ENCODE data around the gene PRRC2C. TPM values are rescaled to one million over a fixed set of nuclear protein-coding genes. Genes with fewer than 3 reads are reported as not detected.

Gene PRRC2C
- total RNA-seq, 1 experiment from 2014 or later = 136 TPM

DNA sequence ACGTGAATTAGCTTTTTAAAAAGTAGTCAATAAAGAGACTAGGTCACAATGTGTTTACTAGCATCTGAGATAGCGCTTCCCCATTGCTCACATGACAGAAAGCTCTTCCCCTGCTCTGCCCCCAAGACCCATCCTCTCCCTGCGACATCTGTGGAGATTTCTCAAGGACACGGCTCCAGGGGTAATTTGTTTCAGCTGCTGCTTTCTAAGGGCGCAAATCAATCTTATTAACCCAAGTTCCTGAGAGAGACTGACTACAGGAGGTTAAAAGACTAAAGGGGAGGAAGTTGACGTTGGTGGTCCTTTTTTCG lies 136.8 kb downstream of the PRRC2C start, which contains the start of gene MYOCOS:
Gene MYOCOS (plus strand): TSS at position 92 of the 311 bp plus-strand sequence. CDS start 1,641 bp downstream, outside the sequence.
- no peaks in the 10 kb centered on the region for H4K20me1 ChIP-seq (ENCODE audit: insufficient read depth)
- H3K79me2 ChIP-seq (ENCODE audit: low read depth) = no peaks in the 10 kb centered on the region
- no peaks in the 10 kb centered on the region for H3K9me2 ChIP-seq (ENCODE audit: insufficient read depth)
- H3K9me3 ChIP-seq (ENCODE audit: insufficient read depth, low read depth) = no peaks in the 10 kb centered on the region
- no peaks in the 10 kb centered on the region for H3K4me1 ChIP-seq (replicated peaks; ENCODE audit: insufficient read depth)
- H3K27ac ChIP-seq = no peak within 1 kb of the TSS
- no peaks in the 10 kb centered on the region for H3F3A ChIP-seq (ENCODE audit: insufficient read depth, low read depth)
- ChIA-PET POLR2A (ENCODE audit: unreplicated experiment) (no interaction called here), CTCF (no interaction called here)
- no peak within 1 kb of the TSS for H3K4me3 ChIP-seq
- intact Hi-C loops (cut with micrococcal nuclease; ENCODE audit: unreplicated experiment) = no loop called here
- no peak within 1 kb of the TSS for H2AFZ ChIP-seq
- no peaks in the 10 kb centered on the region for H3K27me3 ChIP-seq (ENCODE audit: insufficient read depth, low read depth)
- H3K4me2 ChIP-seq = no peak within 1 kb of the TSS
- no peak for TF ChIP-seq EZH2 (IDR thresholded peaks at IDR 0.05; ENCODE audit: low read depth)
- TF ChIP-seq, protein P1, sequence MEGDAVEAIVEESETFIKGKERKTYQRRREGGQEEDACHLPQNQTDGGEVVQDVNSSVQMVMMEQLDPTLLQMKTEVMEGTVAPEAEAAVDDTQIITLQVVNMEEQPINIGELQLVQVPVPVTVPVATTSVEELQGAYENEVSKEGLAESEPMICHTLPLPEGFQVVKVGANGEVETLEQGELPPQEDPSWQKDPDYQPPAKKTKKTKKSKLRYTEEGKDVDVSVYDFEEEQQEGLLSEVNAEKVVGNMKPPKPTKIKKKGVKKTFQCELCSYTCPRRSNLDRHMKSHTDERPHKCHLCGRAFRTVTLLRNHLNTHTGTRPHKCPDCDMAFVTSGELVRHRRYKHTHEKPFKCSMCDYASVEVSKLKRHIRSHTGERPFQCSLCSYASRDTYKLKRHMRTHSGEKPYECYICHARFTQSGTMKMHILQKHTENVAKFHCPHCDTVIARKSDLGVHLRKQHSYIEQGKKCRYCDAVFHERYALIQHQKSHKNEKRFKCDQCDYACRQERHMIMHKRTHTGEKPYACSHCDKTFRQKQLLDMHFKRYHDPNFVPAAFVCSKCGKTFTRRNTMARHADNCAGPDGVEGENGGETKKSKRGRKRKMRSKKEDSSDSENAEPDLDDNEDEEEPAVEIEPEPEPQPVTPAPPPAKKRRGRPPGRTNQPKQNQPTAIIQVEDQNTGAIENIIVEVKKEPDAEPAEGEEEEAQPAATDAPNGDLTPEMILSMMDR (conservative IDR thresholded peaks at IDR 0.05) = no peak
- DNase-seq = no peak
- H3K36me3 ChIP-seq (ENCODE audit: low read depth) = no peaks in the 10 kb centered on the region
- BruUV-seq (replicated peaks) = no TSS peak

DNA sequence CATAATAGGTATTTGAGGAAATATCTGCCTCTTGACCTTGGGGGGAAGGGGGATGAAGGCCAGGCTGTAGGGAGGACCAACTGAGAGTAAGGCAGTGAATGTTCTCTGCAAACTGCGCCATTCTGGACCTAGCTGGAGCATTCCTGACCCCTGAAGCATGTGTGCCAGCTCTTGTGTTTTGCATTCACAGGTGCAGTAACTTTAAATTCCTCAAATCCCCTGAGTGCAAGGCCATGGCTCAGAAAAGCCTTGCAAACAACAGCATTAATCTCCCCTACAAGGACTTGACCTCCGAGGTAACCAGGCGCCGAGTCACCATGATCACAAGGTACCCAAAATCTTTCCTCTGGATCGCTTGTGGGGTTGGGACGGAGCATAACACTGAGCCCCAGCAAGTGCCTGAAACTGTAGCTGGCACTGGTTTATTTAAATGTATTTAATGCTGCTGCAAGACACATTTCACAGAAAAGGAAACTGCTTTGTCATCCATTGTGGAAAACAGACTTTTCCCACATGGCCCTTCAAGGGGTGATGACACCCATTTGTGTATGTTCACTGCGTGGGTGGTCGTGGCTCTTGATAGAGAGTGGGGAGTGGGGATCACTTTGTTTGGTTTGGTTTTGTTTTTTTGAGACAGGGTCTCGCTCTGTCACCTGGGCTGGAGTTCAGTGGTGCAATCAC lies 138.5 kb downstream of the PRRC2C start:
- no peak overlapping the region for H3K4me3 ChIP-seq
- H3K9me3 ChIP-seq (ENCODE audit: insufficient read depth, low read depth) = no peaks in the 10 kb centered on the region
- H3K9me2 ChIP-seq (ENCODE audit: insufficient read depth) = no peaks in the 10 kb centered on the region
- H3K27me3 ChIP-seq (ENCODE audit: insufficient read depth, low read depth) = no peaks in the 10 kb centered on the region
- no TSS peak for BruUV-seq (replicated peaks)
- no peak for TF ChIP-seq EZH2 (IDR thresholded peaks at IDR 0.05; ENCODE audit: low read depth)
- TF ChIP-seq, protein P1 (conservative IDR thresholded peaks at IDR 0.05) = no peak
- intact Hi-C loops (cut with micrococcal nuclease; ENCODE audit: unreplicated experiment) = no loop called here
- no peaks in the 10 kb centered on the region for H3K36me3 ChIP-seq (ENCODE audit: low read depth)
- no peaks in the 10 kb centered on the region for H3K79me2 ChIP-seq (ENCODE audit: low read depth)
- no peaks in the 10 kb centered on the region for H4K20me1 ChIP-seq (ENCODE audit: insufficient read depth)
- no peaks in the 10 kb centered on the region for H3K4me1 ChIP-seq (replicated peaks; ENCODE audit: insufficient read depth)
- no peak overlapping the region for H3K27ac ChIP-seq
- DNase-seq = no peak
- ChIA-PET POLR2A (ENCODE audit: unreplicated experiment) (no interaction called here), CTCF (no interaction called here)
- H3F3A ChIP-seq (ENCODE audit: insufficient read depth, low read depth) = no peaks in the 10 kb centered on the region
- H3K4me2 ChIP-seq = no peak overlapping the region
- no peak overlapping the region for H2AFZ ChIP-seq

DNA sequence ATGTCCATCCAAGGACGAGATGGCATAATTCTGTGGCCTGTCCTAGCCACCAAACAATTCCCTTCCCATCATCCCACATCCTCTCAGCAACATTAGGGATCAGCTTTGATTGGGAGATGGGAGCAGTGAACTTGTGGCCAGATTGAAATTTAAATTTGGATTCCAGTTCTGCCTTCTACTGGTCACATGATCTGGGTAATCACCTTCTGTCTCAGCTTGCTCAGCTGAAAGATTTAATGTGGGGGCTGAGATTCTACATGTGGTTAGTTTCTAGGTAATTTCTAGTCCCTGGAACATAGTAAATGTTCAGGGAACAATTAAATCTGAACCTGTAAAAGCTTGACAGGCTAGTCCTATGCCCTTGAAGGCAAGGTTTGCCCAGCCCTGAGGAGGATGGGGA lies 139.9 kb downstream of the PRRC2C start:
- intact Hi-C loops (cut with micrococcal nuclease; ENCODE audit: unreplicated experiment) = no loop called here
- Histone ChIP-seq H3K4me1 (replicated peaks; ENCODE audit: insufficient read depth) (no peaks in the 10 kb centered on the region), H4K20me1 (ENCODE audit: insufficient read depth) (no peaks in the 10 kb centered on the region), H2AFZ (no peak overlapping the region), H3K4me3 (no peak overlapping the region), H3K36me3 (ENCODE audit: low read depth) (no peaks in the 10 kb centered on the region), H3K27ac (no peak overlapping the region), H3F3A (ENCODE audit: insufficient read depth, low read depth) (no peaks in the 10 kb centered on the region), H3K27me3 (ENCODE audit: insufficient read depth, low read depth) (peaks cover 4% of the 10 kb centered on the region; the same call in 1 of the 2 replicates), H3K9me2 (ENCODE audit: insufficient read depth) (no peaks in the 10 kb centered on the region), H3K4me2 (no peak overlapping the region), H3K9me3 (ENCODE audit: insufficient read depth, low read depth) (no peaks in the 10 kb centered on the region), H3K79me2 (ENCODE audit: low read depth) (no peaks in the 10 kb centered on the region)
- POLR2A ChIA-PET (ENCODE audit: unreplicated experiment) = no interaction called here
- BruUV-seq (replicated peaks) = no TSS peak
- CTCF ChIA-PET = no interaction called here
- TF ChIP-seq, protein P1 (conservative IDR thresholded peaks at IDR 0.05) = no peak
- no peak for TF ChIP-seq EZH2 (IDR thresholded peaks at IDR 0.05; ENCODE audit: low read depth)
- DNase-seq = no peak

Data from PC-9 (cell line).